ENCODE measurements around the gene RERE. TPM values are rescaled to one million over a fixed set of nuclear protein-coding genes. Genes with fewer than 3 reads are reported as not detected.

Gene RERE
- polyA plus RNA-seq, 1 experiment = 14.3 TPM

DNA sequence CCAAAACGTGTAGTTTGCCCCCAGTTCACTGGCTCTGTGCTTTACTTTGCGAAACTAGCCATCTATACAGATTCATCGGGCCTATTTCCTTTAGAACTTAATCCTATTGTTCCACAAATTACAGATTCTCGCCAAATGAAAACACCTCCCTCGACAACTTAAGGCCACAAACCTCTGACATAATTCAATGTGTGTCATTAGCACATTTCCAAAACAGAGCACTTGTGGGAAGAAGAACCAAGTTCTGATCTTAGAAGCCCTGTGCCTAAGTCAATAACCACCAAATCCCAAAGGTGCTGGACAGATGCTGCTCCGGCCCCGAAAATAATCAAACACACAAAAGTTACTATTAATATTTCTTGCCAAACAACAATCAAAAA is 405.6 kb downstream of the RERE start:
- POLR2A ChIA-PET = interaction anchor here (1.2 to 1.6 kb wide), 3 partner anchors 11 to 328 kb away, joined by 3 to 5 read pairs (median 4); no protein-coding TSS in a partner anchor
- no peaks in the 10 kb centered on the region for H3K27me3 ChIP-seq (ENCODE audit: control insufficient read depth, insufficient read depth, low read length)
- H3K9me3 ChIP-seq (ENCODE audit: control insufficient read depth, insufficient read depth, low read length) = no peaks in the 10 kb centered on the region
- H3K27ac ChIP-seq (ENCODE audit: low read depth, low read length) = peak overlapping the region; percentile 49
- TF ChIP-seq, protein P1, sequence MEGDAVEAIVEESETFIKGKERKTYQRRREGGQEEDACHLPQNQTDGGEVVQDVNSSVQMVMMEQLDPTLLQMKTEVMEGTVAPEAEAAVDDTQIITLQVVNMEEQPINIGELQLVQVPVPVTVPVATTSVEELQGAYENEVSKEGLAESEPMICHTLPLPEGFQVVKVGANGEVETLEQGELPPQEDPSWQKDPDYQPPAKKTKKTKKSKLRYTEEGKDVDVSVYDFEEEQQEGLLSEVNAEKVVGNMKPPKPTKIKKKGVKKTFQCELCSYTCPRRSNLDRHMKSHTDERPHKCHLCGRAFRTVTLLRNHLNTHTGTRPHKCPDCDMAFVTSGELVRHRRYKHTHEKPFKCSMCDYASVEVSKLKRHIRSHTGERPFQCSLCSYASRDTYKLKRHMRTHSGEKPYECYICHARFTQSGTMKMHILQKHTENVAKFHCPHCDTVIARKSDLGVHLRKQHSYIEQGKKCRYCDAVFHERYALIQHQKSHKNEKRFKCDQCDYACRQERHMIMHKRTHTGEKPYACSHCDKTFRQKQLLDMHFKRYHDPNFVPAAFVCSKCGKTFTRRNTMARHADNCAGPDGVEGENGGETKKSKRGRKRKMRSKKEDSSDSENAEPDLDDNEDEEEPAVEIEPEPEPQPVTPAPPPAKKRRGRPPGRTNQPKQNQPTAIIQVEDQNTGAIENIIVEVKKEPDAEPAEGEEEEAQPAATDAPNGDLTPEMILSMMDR (IDR thresholded peaks at IDR 0.05; ENCODE audit: low read depth, low read length) = no peak
- DNase-seq (ENCODE audit: low read depth, low spot score) = no peak
- CTCF ChIA-PET = interaction anchor here (0.7 to 0.9 kb wide), 2 partner anchors 305 to 437 kb away, joined by 3 read pairs; no protein-coding TSS in a partner anchor
- H3K4me3 ChIP-seq (ENCODE audit: low read depth, low read length) = no peak overlapping the region

- ChIA-PET POLR2A (interaction anchor here (1.6 kb wide), 1 partner anchor 52 kb away, joined by 5 read pairs; no protein-coding TSS in a partner anchor), CTCF (interaction anchor here (1.0 to 1.7 kb wide), 2 partner anchors 261 to 315 kb away, joined by 3 to 6 read pairs; no protein-coding TSS in a partner anchor)
- no peaks in the 10 kb centered on the region for H3K9me3 ChIP-seq (ENCODE audit: control insufficient read depth, insufficient read depth, low read length)
- no peaks in the 10 kb centered on the region for H3K27me3 ChIP-seq (ENCODE audit: control insufficient read depth, insufficient read depth, low read length)
- DNase-seq (ENCODE audit: low read depth, low spot score) = no peak
- no peak overlapping the region for H3K27ac ChIP-seq (ENCODE audit: low read depth, low read length)
- TF ChIP-seq, protein P1 (IDR thresholded peaks at IDR 0.05; ENCODE audit: low read depth, low read length) = no peak
- no peak overlapping the region for H3K4me3 ChIP-seq (ENCODE audit: low read depth, low read length)
Observed at GRCh38 chr1:8410791-8411190, 406.6 kb downstream of the RERE start.

DNA sequence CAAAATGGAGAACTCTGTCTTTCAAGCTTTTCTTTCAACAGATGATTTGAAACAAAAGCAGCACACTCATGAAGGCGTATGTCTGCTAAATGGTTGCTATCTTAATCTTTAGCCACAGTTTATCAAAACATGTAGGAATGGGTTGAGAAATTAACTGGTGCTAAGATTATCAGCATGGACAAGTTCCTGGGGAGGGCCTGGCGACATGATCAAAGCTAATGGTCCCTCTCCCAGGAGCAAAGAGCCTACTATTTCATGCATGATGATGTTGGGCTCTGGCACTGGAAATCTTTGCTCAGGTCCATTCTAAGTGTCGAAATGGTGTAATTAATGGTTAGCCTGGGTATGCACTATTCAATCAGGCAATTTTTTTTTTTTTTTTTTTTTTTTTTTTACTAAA is 407.8 kb downstream of the RERE start:
- no peak for DNase-seq (ENCODE audit: low read depth, low spot score)
- Histone ChIP-seq H3K27me3 (ENCODE audit: control insufficient read depth, insufficient read depth, low read length) (no peaks in the 10 kb centered on the region), H3K27ac (ENCODE audit: low read depth, low read length) (peak overlapping the region; percentile 76), H3K4me3 (ENCODE audit: low read depth, low read length) (no peak overlapping the region), H3K9me3 (ENCODE audit: control insufficient read depth, insufficient read depth, low read length) (no peaks in the 10 kb centered on the region)
- ChIA-PET CTCF (interaction anchor here (0.5 to 1.9 kb wide), 22 partner anchors 10 to 467 kb away, joined by 3 to 12 read pairs (median 4); no protein-coding TSS in a partner anchor), POLR2A (interaction anchor here (0.6 to 1.1 kb wide), 3 partner anchors 12 to 406 kb away, joined by 3 to 4 read pairs (median 3); no protein-coding TSS in a partner anchor)
- TF ChIP-seq, protein P1 (IDR thresholded peaks at IDR 0.05; ENCODE audit: low read depth, low read length) = no peak

DNA sequence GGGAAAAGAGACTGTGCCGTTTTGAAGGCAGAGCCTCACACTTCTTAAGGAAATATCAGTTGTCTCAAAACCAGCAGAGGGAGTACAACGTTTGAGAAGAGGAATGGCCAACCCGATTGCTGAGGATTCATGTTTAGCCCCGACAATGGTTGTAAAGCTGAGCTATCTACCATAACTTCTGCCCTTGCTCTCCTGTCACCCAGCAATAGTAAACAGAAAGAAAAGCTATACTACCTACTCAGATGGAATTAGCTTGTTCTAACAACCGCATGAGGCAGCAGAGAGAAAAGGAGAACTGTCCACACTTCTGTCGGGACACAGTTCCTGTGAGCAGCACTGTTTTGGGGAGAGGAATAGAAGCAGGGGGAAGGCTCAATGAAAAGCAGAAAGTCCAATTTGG is 408.3 kb downstream of the RERE start:
- Histone ChIP-seq H3K27me3 (ENCODE audit: control insufficient read depth, insufficient read depth, low read length) (no peaks in the 10 kb centered on the region), H3K4me3 (ENCODE audit: low read depth, low read length) (no peak overlapping the region), H3K9me3 (ENCODE audit: control insufficient read depth, insufficient read depth, low read length) (no peaks in the 10 kb centered on the region), H3K27ac (ENCODE audit: low read depth, low read length) (peak overlapping the region; percentile 76)
- ChIA-PET POLR2A (interaction anchor here (0.6 to 1.1 kb wide), 3 partner anchors 12 to 407 kb away, joined by 3 to 4 read pairs (median 3); no protein-coding TSS in a partner anchor), CTCF (interaction anchor here (0.5 to 1.9 kb wide), 19 partner anchors 11 to 440 kb away, joined by 3 to 12 read pairs (median 4); no protein-coding TSS in a partner anchor)
- TF ChIP-seq, protein P1 (IDR thresholded peaks at IDR 0.05; ENCODE audit: low read depth, low read length) = peak; percentile 67
- no peak for DNase-seq (ENCODE audit: low read depth, low spot score)

DNA sequence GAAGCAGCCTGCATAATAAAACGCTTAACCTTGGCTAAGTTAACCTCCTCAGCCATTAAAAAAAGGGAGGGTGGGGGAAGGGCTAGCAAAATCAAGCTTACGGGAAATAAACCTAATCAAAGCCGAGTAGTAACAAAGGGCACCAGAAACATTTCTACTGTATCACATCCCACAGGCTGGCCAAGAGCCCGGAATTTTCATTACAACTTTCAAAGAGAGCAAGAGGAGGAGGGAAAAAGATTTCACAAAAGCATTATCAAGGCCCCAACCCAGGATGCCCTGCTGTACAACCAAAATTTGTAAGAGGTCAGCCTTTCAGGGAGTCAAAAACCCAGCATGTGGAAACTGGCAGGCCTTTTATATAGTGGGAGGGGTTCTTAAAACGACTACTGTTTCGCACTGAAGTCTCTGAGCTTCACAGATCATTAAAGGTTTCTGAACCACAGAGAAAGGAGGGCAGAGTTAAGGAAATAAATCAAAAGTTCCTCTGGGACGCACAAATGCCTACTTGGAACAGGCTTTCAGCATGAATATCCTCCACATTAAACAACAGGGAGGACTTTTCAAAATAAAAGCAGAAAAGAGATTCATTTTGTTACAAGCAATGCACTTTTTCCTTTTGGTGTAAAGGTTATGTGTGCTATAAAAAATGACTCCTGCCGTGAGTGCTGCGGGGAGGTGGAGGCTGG is 409.1 kb downstream of the RERE start:
- Histone ChIP-seq H3K27ac (ENCODE audit: low read depth, low read length) (peak overlapping the region; percentile 76), H3K9me3 (ENCODE audit: control insufficient read depth, insufficient read depth, low read length) (no peaks in the 10 kb centered on the region), H3K27me3 (ENCODE audit: control insufficient read depth, insufficient read depth, low read length) (no peaks in the 10 kb centered on the region), H3K4me3 (ENCODE audit: low read depth, low read length) (no peak overlapping the region)
- TF ChIP-seq, protein P1 (IDR thresholded peaks at IDR 0.05; ENCODE audit: low read depth, low read length) = no peak
- POLR2A ChIA-PET = interaction anchor here (0.7 to 2.0 kb wide), 2 partner anchors 11 to 13 kb away, joined by 3 to 17 read pairs; no protein-coding TSS in a partner anchor
- CTCF ChIA-PET = interaction anchor here (0.6 to 1.9 kb wide), 13 partner anchors 11 to 441 kb away, joined by 3 to 12 read pairs (median 5); no protein-coding TSS in a partner anchor
- DNase-seq (ENCODE audit: low read depth, low spot score) = peak; percentile 66

All from AG04450 (cell line).